GM12875 (cell line): ENCODE results near the gene UFSP1.

ENCODE experiments used
- H3K4me3 ChIP-seq: one replicate; pipeline ENCODE4 v1.5.1; 2011; ENCODE audit warnings: low read depth, low read length, control low read depth
- TF ChIP-seq, protein P1 (sequence below): IDR thresholded peaks from 2 replicates; pipeline ENCODE4 v1.5.1; 2011; ENCODE audit warnings: low read depth, mild to moderate bottlenecking, control low read depth, inconsistent platforms, low read length, moderate library complexity, borderline replicate concordance; ENCODE audit not compliant: insufficient read depth

The UFSP1 gene

GRCh38 chr7:100847360-100847759 is 42.2 kb downstream of the UFSP1 start:
- TF ChIP-seq, protein P1, sequence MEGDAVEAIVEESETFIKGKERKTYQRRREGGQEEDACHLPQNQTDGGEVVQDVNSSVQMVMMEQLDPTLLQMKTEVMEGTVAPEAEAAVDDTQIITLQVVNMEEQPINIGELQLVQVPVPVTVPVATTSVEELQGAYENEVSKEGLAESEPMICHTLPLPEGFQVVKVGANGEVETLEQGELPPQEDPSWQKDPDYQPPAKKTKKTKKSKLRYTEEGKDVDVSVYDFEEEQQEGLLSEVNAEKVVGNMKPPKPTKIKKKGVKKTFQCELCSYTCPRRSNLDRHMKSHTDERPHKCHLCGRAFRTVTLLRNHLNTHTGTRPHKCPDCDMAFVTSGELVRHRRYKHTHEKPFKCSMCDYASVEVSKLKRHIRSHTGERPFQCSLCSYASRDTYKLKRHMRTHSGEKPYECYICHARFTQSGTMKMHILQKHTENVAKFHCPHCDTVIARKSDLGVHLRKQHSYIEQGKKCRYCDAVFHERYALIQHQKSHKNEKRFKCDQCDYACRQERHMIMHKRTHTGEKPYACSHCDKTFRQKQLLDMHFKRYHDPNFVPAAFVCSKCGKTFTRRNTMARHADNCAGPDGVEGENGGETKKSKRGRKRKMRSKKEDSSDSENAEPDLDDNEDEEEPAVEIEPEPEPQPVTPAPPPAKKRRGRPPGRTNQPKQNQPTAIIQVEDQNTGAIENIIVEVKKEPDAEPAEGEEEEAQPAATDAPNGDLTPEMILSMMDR = no peak

GRCh38 chr7:100840470-100841100 is 48.9 kb downstream of the UFSP1 start:
- no peak overlapping the region for H3K4me3 ChIP-seq
- TF ChIP-seq, protein P1 = no peak

More at GRCh38 chr7:100847360-100847759, 42.2 kb downstream of the UFSP1 start:
- H3K4me3 ChIP-seq = no peak overlapping the region

- no peak overlapping the region for H3K4me3 ChIP-seq
- TF ChIP-seq, protein P1 = no peak
Measured at GRCh38 chr7:100839361-100839760, 50.2 kb downstream of the UFSP1 start.
